ENCODE results near the gene PDXDC1. TPM values are rescaled to one million over a fixed set of nuclear protein-coding genes. Genes with fewer than 3 reads are reported as not detected.

PDXDC1 gene
- total RNA-seq, 2 donors from 2014 or later = 79.1 to 97.4 TPM

DNA sequence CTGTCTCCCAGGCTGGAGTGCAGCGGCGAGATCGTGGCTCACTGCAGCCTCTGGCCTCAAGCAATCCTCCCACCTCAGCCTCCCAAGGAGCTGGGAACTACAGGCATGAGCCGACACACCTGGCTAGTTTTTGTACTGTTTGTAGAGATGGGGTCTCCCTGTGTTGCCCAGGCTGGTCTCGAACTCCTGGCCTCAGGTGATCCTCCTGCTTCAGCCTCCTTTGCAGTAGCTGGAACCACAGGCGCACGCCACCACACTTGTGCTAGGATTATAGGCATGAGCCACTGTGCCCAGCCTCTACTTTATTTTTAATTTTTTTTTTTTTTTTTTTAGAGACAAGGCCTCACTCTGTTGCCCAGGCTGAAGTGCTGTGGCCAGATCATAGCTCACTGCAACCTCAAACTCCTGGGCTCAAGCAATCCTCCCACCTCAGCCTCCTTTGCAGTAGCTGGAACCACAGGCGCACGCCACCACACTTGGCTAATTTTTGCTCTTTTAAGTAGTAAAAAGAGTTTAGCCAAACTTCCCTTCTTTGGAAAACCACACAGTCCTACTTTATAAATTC is 76.6 kb downstream of the PDXDC1 start:
- TF ChIP-seq, protein P1, sequence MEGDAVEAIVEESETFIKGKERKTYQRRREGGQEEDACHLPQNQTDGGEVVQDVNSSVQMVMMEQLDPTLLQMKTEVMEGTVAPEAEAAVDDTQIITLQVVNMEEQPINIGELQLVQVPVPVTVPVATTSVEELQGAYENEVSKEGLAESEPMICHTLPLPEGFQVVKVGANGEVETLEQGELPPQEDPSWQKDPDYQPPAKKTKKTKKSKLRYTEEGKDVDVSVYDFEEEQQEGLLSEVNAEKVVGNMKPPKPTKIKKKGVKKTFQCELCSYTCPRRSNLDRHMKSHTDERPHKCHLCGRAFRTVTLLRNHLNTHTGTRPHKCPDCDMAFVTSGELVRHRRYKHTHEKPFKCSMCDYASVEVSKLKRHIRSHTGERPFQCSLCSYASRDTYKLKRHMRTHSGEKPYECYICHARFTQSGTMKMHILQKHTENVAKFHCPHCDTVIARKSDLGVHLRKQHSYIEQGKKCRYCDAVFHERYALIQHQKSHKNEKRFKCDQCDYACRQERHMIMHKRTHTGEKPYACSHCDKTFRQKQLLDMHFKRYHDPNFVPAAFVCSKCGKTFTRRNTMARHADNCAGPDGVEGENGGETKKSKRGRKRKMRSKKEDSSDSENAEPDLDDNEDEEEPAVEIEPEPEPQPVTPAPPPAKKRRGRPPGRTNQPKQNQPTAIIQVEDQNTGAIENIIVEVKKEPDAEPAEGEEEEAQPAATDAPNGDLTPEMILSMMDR (IDR thresholded peaks at IDR 0.05) = no peak
- Histone ChIP-seq H3K4me3 (no peak overlapping the region), H3K4me1 (ENCODE audit: control insufficient read depth in 1 of 2, low read depth in 2 of 2) (peaks cover 6 to 14% of the 10 kb centered on the region in 2 donors), H3K36me3 (peaks cover 7% of the 10 kb centered on the region), H3K9me3 (no peaks in the 10 kb centered on the region), H3K27me3 (replicated peaks; ENCODE audit: insufficient read depth) (no peaks in the 10 kb centered on the region), H3K27ac (no peak overlapping the region)
- ATAC-seq (ENCODE audit: insufficient number of reproducible peaks, low FRiP score, low read depth) (no peak), DNase-seq (ENCODE audit: low spot score) (no peak)

DNA sequence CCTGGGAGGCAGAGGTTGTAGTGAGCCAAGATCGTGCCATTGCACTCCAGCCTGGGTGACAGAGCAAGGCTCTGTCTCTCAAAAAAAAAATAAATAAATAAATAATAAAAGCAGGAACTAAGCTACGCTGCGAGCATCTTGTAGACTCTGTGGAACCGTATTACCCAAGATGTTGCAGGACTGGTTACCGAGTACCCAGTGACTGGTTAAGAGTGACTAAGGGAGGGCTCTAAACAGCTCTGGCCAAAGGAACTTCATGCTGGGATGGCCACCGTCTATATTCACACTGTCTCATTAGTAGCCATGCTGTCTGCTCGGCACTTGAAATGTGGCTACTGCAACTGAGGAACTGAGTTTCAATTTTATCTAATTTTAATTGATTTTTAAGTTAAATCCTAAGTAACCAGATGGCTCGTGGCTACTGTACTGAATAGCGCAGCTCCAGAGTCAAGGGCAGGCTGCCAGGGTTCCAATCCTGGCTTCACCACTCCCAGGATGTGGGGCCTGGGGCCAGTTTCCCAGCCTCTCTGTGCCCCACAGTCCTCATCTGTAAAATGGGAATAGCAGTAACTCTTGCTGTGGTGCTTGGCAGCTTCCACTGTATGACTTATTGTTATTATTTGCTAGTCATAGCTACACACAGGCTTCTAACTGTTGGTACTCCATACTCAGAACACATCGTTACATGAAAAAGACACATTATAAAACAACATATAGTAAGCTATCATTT is 78.1 kb downstream of the PDXDC1 start:
- Histone ChIP-seq H3K4me1 (ENCODE audit: control insufficient read depth in 1 of 2, low read depth in 2 of 2) (peaks cover 6 to 14% of the 10 kb centered on the region in 2 donors), H3K27me3 (replicated peaks; ENCODE audit: insufficient read depth) (no peaks in the 10 kb centered on the region), H3K4me3 (no peak overlapping the region), H3K36me3 (no peaks in the 10 kb centered on the region), H3K9me3 (no peaks in the 10 kb centered on the region), H3K27ac (no peak overlapping the region)
- no peak for DNase-seq (ENCODE audit: low spot score)
- no peak for ATAC-seq (ENCODE audit: insufficient number of reproducible peaks, low FRiP score, low read depth)
- TF ChIP-seq, protein P1 (IDR thresholded peaks at IDR 0.05) = no peak

DNA sequence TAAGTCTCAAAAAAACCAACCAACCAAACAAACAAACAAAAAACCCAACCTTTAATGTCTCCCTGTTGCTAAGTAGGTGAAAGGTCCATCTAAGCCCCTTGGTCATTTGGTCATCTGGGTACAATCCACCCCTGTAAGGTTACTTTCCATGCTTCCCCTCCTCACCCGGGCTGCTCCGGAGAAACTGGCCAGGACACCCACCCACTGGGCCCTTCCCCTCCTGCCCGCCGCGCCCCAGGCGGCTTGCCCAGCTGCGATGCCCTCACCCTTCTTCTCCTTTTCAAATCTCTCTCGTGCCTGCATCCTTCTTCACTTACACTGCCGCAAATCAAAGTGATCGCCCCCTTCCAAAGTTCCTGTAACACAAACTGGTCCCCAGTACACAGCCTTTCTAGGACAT is 79.1 kb downstream of the PDXDC1 start:
- Histone ChIP-seq H3K36me3 (peaks cover 1% of the 10 kb centered on the region), H3K4me3 (no peak overlapping the region), H3K9me3 (no peaks in the 10 kb centered on the region), H3K4me1 (ENCODE audit: control insufficient read depth in 1 of 2, low read depth in 2 of 2) (peaks cover 6 to 14% of the 10 kb centered on the region in 2 donors), H3K27me3 (replicated peaks; ENCODE audit: insufficient read depth) (no peaks in the 10 kb centered on the region), H3K27ac (no peak overlapping the region)
- ATAC-seq (ENCODE audit: insufficient number of reproducible peaks, low FRiP score, low read depth) (no peak), DNase-seq (ENCODE audit: low spot score) (no peak)
- TF ChIP-seq, protein P1 (IDR thresholded peaks at IDR 0.05) = no peak

DNA sequence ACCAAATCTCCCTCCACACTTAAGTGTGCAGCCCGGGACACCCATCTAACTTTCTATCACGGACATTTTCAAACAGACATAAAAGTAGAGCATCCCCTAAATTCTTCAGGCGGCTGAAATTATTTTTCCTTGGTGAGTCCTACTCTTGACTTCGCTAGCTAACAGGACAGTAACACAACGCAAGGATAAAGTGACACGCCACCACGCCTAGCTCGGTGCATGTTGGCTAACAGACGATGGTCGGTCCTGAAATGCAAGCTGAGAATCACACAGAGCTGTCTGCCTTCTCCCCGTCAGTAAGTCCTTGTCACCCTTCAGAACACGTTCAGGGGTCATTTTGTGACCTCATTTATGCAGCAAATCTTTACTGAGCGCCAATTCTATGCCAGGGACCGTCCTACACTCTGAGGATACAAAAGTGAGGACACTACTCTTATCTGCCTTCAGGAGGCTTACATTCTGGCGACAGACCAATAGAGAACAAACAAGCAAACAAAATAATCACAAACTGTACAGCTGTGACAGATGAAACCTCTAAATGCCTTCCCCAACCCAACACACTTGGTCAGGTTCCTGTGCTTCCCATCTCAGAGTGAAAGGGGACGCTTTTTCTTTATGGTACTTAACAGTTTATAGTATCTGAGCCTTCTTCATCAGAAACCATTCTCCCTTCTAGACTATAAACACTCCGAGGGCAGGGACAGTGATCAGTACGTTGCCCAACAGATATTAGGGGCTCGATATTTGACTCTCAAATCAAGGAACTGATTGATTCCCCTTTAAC is 79.7 kb downstream of the PDXDC1 start:
- no peaks in the 10 kb centered on the region for H3K9me3 ChIP-seq
- no peak overlapping the region for H3K27ac ChIP-seq
- ATAC-seq (ENCODE audit: insufficient number of reproducible peaks, low FRiP score, low read depth) (no peak), DNase-seq (ENCODE audit: low spot score) (no peak)
- H3K4me1 ChIP-seq (ENCODE audit: control insufficient read depth in 1 of 2, low read depth in 2 of 2) = peaks cover 6 to 14% of the 10 kb centered on the region in 2 donors
- H3K4me3 ChIP-seq = peak overlapping the region; percentile 90
- H3K27me3 ChIP-seq (replicated peaks; ENCODE audit: insufficient read depth) = no peaks in the 10 kb centered on the region
- peaks cover 8% of the 10 kb centered on the region for H3K36me3 ChIP-seq
- TF ChIP-seq, protein P1 (IDR thresholded peaks at IDR 0.05) = no peak
